ENCODE results near the gene ZNF385B.
"Not testable (repeated sequence)": the region's sequence is repeated elsewhere in the genome, so short reads cannot be mapped to it uniquely, and the experiment has no call there.

The ZNF385B gene

GRCh38 chr2:179461420-179461819 is 400.0 kb downstream of the ZNF385B start:
- no peak for DNase-seq

GRCh38 chr2:179460181-179460929 is 401.1 kb downstream of the ZNF385B start:
- no peak for DNase-seq

GRCh38 chr2:179458113-179458512 is 403.3 kb downstream of the ZNF385B start:
- DNase-seq, result not testable (repeated sequence)

GRCh38 chr2:179455824-179456223 is 405.6 kb downstream of the ZNF385B start:
- DNase-seq, result no peak

- DNase-seq, result no peak
Observed at GRCh38 chr2:179455172-179455524, 406.3 kb downstream of the ZNF385B start.

GRCh38 chr2:179454443-179455171 is 406.8 kb downstream of the ZNF385B start:
- DNase-seq, result no peak

- no peak for DNase-seq
Observed at GRCh38 chr2:179449010-179449409, 412.4 kb downstream of the ZNF385B start.

- no peak for DNase-seq
Observed at GRCh38 chr2:179447839-179448447, 413.5 kb downstream of the ZNF385B start.

- no peak for DNase-seq
Observed at GRCh38 chr2:179447421-179447820, 414.0 kb downstream of the ZNF385B start.

GRCh38 chr2:179446476-179447141 is 414.8 kb downstream of the ZNF385B start:
- DNase-seq, result no peak

- no peak for DNase-seq
Observed at GRCh38 chr2:179444056-179444455, 417.4 kb downstream of the ZNF385B start.

GRCh38 chr2:179443180-179443579 is 418.2 kb downstream of the ZNF385B start:
- DNase-seq, result no peak

GRCh38 chr2:179442206-179442605 is 419.2 kb downstream of the ZNF385B start:
- no peak for DNase-seq

- DNase-seq, result no peak
Observed at GRCh38 chr2:179441551-179441950, 419.9 kb downstream of the ZNF385B start.

- DNase-seq, result no peak
Observed at GRCh38 chr2:179440642-179441251, 420.7 kb downstream of the ZNF385B start.

- no peak for DNase-seq
Observed at GRCh38 chr2:179438654-179439053, 422.8 kb downstream of the ZNF385B start.

- no peak for DNase-seq
Observed at GRCh38 chr2:179437430-179437829, 424.0 kb downstream of the ZNF385B start.

- DNase-seq, result no peak
Observed at GRCh38 chr2:179435566-179435965, 425.8 kb downstream of the ZNF385B start.

- DNase-seq, result no peak
Observed at GRCh38 chr2:179435000-179435399, 426.4 kb downstream of the ZNF385B start.

GRCh38 chr2:179434357-179434756 is 427.1 kb downstream of the ZNF385B start:
- no peak for DNase-seq

GRCh38 chr2:179432751-179433150 is 428.7 kb downstream of the ZNF385B start:
- no peak for DNase-seq

GRCh38 chr2:179429597-179429996 is 431.8 kb downstream of the ZNF385B start:
- no peak for DNase-seq

GRCh38 chr2:179429060-179429471 is 432.3 kb downstream of the ZNF385B start:
- no peak for DNase-seq

Measured in left hindlimb (tissue), 1 donor.